ENCODE measurements around the gene HOXA10.
A peak's percentile ranks its signal among the peaks of the same experiment; 100 is the strongest.

Gene HOXA10

DNA sequence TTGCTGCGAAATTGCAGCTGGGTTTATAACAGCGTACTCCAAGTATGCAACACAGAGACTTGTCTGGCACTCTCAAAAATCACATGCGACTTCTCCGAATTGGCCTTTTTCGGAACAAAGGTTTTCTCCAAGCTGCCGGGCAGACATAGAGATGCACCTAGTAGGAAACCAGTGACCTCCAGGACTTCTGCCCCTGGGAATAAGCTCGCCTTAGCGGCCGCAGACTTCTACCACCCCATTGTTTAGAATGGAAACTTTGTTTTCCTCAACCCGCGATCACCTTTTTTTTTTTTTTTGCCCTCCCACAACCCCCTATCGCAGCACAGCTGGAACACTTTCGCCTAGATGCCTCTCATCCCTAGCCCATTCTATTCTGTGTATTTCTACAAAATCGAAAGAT lies 4.9 kb upstream of the HOXA10 start:
- DNase-seq = no peak

DNA sequence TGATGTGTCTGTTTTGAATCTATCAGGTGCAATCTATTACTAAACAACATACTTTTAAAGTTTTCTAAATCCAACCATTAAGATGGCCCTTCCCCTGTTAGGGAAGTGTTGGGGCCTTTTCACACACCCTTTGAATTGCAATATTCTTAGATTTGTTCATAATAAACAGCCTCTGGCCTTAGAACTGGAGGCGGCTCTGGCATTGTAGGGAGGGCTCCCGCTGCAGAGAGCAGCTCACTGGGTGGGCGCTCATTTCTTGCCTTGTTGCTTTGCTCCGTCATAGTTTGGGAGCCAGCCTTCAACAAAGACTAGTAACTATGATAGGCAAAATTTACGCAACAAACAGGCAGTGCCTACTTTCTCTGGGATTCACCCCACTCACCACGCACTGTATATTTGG lies 4.2 kb upstream of the HOXA10 start:
- DNase-seq = no peak

DNA sequence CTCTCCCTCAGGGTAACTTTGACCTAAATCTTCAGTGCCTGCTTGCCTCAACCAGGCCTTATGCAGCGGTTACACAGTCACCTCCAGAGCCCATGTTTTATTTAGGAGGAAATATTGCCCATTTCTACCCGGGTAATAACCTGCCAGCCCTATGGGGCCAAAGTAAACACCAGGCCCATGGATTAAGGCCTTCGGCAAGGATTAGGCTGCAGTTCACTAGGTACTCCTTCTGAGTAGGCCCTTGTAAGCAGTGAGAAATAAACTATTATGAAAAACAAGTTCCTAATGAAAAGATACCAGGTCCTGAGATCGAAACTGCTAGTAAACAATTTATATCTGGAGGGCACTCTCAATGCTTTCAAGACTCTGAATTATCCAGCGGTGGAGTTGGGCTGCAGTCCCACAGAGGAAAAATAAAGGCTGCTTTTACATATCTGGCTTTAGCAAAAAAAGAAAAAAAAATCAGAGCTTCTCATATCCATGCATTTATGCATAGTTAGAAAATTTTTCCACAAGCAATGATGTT lies 3.7 kb upstream of the HOXA10 start:
- no peak for DNase-seq

DNA sequence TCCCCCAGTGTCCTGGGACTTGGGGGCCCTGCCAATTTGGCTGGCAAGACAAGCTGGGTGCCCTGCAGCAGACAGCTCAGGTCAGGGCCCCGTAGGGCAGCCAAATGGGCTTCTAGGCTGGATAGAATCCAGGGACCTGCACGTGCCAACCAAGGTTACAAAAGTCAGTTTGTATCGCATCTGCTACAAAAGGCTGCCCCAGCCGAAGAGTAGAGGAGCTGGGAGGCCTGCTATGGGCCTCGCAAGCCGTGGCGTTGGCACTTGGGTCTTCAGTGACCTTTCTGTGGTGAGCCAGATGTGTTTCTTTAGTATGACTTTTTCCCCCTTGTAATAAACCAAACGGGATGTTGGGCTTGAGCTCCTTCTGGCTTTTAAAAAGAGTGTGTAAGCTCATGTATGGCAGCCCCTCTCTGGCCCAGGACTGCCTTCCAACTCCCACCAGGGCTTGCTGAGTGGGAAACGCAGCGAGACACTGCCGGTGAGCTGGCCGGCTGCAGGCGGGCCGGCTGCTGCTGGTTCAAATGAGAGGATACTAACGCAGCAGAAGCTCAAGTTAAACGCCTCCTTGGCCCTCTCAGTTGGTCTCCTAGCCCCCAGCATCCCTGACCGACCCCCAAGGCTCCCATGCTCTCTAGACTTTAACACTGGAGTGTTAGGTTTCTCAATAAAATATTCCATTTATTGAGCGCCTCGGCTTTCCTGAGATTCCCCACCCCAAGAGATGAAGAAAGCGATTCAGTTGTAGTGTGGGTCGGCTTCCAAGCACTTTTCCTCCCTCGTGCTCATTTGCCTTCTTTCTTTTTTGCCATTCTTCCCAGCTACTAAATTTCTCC lies 3.1 kb upstream of the HOXA10 start:
- DNase-seq = no peak

DNA sequence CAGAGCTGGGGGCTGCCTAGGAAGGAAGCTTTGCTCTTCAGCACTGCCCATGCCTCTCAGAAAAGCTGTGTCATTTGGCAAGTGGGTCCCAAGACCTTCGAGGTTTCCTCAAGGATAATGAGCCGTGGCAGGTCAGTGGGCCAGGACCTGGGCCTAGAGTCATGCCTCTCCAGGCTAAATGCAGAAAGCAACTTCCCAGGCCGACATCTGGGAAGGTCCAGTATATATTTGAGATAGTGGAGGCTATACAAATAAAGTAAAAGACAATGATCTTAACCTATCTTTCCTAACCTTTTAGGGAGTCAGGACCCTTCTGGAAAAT lies 2.4 kb upstream of the HOXA10 start:
- no peak for DNase-seq

DNA sequence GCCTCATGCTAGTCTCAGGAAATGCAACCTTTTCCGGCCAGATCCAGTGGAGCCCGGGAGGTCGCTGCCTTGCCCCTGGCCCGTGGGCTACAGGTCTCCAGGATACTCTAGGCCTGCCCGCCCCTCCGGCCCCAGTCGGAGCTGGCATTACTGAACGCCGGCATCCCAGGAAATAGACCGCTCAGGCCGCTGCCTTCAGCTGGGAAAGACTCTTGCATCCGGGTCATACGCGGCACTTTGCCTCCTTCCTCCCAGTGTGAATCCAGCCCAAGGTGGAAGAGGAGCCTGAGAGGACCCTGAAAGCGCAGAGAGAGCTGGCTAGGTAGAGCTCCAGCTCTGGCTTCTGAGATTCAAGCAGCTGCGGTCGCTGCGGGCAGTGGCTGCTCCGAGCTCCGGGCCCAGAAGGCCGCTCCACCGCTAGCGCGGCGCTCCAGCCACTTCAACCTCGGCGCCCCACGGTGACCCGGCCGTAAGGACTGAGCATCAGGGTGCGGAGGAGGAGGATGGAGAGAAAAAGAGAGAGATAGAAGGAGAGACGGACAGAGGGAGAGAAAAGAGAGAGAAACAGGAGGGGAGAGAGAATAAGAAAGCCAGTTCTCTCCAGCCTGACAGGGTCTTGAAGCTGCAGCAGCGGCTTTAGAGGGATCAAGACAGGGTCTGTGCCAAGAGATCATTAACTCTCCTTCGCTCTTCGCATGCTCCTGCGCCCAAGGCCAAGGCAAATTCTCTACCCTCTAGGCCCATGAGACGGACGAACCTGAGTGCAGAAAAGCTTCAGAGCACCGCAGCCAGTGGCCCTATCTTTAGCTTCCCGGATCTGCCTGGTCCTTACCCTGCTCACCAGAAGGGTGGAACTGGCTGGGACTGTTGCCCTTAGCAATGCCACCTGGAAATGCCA lies 1.8 kb upstream of the HOXA10 start:
- DNase-seq = no peak

DNA sequence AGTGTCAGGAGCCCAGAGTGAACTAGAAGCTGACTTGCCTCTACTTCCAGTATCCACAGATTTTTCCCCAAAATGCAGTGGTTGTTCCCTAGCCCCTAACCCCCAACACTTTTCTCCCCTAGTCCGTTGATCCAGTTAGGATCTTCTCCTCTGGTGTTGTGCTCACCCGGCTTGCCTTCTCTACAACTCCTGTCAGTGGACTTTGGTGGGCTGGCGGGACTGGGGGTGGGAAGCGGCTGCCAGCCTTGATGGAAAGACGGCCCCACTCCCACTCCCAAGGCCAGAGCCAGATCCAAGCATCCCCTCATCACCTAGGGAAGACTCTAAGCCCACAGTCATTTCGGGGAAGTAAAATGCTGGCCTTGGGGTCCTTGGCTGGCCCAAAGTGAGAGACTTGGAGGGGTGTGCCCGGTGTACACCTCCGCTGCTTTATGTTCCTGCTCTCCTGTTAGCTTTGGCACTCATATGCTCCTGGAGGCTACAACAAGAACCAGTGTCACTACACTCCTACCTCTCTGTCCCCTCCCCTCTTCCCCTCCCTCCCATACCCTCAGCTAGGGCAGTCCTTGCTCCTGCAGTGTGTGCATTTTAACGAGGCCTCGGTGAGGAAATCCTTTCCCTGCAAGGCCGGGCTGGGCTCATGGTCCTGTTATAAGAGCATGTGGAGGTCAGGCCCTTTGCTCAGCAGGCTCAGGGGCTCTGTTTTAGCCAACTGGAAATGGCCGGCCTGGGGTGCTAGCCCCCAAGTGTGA lies 930 bp upstream of the HOXA10 start:
- no peak for DNase-seq

DNA sequence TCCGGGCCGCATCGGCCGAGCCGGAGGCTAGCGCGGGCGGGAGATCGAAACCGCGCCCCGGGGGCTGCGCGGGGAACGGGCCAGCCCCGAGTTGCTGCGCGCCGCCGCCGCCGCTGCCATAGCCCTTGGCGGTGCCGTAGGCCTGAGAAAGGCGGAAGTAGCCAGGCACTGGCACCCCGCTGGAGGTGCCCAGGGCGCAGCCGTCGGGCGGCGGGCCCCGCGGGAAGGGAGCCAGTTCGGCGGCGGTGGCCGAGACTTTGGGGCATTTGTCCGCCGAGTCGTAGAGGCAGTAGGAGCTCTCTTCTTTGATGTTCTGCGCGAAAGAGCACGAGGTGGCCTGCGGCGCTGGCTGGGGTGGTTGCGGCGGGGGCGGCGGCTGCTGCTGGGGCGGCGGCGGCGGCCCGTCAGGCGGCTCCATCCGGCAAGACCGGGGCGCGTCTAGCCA lies 587 bp downstream of the HOXA10 start:
- no peak for DNase-seq

DNA sequence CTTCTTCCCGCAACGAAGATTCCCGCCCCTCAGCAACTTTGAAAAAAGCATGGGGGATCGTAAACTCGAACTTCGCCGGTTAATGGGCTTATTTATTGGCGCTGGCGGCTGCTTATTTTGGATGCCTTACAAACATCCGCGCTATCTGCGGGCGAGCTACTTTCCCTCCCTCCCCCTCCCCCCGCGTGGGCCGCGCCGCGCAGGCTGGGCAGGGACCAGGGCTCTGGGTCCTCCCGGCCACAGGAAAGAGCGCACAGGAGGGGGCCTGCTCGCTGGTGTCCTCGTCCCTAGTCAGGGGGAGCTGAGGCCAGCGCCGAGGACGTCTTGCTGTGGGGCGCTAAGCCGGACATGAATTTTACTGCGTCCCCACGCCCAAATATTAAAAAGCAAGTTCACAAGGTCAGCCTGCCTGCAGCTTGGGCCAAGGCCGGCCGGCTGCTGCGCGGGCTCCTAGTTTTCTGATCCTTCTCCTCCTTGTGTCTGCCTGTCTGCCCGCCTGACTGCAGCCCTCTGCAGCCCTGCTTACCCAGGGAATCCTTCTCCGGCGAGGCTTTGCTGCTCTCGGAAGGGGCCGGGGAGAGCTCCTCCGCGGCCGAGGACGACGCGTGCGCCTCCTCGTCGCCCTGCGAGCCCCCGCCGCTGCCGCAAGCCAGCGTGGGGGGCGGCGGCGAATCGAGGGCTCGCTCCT lies 1.2 kb downstream of the HOXA10 start:
- no peak for DNase-seq

DNA sequence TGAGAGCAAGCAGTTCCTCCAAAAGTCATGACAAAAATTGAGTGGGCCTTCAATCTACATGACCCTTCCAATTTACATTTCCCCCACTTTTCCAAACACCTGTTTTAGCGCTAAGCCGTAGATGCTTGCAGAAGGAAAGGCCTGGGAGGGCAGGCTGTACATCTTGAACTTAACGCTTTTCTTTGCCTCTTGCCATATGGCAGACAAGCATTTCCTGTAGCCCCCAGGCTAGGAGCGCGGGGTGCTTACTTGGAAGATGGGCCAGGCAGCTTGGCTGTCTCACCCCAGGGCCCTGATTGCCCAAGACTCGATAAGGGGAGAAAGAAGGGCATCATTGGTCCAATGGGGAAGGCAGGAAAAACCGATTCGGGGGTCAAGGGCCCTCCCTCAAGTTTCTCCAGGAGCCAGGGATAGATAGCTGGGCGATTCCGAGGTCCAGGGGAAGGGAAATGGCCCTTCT lies 1.8 kb downstream of the HOXA10 start:
- DNase-seq = no peak

DNA sequence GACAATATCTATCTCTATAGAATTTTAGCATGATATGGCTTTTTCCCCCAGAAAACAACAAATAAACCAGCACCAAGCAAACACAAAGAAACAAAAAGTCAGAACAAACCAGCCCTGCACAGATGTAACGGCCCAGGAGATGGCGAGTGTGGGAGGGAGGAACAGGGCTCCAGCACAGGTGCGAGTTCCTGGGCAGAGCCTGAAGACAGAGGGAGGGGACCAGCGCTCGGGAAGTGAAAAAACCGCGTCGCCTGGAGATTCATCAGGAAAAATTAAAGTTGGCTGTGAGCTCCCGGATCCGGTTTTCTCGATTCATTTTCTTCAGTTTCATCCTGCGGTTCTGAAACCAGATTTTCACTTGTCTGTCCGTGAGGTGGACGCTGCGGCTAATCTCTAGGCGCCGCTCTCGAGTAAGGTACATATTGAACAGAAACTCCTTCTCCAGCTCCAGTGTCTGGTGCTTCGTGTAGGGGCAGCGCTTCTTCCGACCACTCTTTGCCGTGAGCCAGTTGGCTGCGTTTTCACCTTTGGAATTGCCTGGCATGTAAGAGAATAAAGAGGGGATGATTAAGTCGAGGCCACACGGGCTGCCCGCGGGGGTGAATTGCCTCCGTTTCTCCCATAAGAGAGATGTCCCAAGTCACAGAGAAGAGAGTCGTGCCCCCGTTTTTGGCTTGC lies 2.3 kb downstream of the HOXA10 start:
- no peak for DNase-seq

DNA sequence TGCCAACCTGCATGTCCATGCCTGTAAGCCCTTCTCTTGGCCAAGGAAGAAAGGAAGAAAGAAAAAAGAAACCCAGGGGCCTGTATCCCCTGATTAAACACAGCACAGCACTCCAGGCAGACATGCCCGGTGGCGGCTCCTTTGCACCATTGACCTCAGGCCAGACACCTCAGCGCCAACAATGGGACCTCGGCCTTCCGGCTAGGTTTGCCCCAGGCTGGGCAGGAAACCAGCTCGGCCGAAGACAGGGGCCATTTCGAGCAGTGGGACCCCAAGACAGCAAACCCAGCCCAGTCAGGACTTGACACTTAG lies 2.8 kb downstream of the HOXA10 start:
- no peak for DNase-seq

DNA sequence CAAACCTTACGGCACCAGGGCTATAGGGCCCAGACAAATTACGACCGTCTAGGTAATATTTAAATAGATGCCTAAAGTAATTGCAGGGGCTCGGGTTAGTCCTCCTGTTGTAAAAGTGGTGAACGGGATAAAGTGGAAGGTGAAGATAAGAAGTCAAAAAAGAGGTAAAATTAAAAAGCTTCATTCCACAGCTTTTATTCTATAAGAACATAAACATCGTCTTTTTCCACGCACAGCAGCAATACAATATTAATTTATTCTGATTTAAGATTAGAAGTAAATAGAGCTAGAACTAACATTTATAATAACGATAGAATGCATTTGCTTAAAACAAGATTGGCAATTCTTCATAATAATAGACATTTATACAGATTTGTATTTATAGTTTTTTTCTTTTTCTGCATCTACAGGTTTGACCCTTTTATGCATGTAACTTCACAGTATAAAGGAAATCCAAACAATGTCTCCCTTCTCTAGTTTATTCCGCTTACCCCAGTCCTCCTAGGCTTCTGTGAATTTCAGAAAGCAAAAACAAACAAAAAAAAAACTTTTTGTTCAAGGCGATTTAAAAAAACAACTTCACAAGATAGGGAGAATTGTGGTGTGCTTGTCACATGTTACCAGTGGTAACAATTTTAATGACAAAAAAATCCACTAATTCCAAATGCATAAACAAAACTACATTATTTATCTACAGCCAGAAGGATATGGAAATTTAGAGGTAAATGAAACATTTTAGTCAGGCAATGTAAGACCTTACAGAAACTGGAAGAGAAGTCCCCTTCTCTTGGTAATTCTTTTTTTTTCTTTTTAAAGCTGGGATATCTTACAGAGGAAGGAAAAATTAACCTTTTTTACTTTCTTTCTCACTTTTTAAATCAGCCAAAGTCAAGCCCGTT lies 3.4 kb downstream of the HOXA10 start:
- DNase-seq = no peak

DNA sequence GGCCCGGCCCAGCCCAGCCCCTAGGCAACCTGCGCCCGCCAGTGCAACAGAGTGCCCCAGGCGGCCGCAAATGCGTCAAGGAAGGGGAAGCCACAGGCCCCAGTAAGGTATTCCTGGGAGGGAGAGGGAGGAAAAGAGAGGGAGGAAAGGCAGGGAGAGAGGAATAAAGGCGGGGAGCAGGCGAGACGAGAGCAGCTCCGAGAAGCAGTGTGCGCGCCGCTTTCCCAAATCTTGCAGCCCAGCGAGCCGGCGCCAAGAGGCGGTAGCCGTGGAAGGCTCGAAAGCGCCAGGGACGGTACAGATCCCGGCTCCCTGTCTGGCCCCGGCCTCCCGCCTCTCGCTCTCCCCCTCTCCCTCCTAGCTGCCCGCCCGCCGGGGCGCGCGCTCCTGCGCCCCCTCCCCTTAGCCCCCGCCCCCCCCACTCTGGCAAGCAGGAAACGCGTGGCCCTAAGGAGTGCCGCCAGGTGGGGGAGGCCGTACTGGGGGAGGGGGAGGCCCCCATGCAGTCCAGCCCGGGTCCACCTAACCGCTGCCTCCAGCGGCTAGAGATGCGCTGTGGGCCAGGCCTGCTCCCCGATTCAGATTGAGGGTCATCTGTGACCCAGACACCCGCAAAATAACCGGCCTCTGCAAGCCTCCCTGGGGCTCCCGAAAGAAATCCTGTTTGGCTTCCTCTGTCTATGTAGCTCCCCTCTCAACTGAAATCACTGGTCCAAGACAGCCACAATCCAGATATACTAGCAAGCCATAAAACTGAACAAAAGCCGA lies 4.3 kb downstream of the HOXA10 start:
- DNase-seq = peak; percentile 97

DNA sequence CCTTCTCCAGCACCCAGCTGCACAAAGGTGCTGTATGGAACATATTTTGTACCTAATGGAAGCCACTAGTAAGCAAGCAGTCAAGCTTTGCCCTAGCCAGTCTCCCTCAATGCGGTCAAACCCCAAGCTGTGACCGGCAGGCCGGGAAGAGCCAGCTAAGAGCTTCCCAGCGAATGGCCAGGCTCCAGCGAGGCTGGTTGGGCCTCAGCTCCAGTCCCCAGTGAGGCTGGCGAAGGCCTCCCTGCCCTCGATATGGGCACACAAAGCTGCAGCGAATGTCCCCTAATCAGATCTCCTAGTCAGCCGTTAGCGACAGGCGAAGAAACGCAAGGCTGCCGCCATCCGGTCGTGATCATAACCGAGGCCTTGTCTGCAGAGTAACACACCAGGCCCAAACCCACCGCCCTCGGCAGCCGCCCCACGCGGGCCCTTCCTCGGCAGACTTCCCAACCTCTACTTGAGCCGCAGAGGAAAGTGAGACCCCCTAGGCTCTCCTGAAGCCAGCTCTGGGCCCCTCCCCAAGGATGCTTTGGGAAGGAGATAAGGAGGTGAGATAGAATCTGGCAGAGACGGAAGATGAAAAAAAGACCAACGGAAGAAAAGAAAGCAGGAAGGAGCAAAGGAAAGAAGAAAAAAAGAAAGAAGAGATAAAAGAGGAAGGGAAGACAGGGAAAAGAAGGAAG lies 5.7 kb downstream of the HOXA10 start:
- no peak for DNase-seq

DNA sequence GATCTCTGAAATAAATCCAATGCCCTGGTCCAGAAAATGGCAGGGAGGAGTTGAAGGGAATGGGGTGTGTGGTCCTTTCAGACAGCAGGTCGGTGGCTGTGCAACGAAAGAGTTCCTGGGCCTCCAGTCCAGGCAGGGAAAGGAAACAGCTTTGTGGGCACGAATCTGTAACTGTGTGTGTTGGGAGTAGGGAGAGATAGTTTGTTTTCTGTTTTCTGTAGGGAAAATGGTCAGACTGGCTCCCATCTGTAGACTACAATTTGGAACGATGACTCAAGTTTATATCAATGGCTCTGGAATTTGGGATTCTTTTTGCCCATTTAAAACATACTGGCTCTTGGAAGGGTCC lies 6.2 kb downstream of the HOXA10 start:
- no peak for DNase-seq

DNA sequence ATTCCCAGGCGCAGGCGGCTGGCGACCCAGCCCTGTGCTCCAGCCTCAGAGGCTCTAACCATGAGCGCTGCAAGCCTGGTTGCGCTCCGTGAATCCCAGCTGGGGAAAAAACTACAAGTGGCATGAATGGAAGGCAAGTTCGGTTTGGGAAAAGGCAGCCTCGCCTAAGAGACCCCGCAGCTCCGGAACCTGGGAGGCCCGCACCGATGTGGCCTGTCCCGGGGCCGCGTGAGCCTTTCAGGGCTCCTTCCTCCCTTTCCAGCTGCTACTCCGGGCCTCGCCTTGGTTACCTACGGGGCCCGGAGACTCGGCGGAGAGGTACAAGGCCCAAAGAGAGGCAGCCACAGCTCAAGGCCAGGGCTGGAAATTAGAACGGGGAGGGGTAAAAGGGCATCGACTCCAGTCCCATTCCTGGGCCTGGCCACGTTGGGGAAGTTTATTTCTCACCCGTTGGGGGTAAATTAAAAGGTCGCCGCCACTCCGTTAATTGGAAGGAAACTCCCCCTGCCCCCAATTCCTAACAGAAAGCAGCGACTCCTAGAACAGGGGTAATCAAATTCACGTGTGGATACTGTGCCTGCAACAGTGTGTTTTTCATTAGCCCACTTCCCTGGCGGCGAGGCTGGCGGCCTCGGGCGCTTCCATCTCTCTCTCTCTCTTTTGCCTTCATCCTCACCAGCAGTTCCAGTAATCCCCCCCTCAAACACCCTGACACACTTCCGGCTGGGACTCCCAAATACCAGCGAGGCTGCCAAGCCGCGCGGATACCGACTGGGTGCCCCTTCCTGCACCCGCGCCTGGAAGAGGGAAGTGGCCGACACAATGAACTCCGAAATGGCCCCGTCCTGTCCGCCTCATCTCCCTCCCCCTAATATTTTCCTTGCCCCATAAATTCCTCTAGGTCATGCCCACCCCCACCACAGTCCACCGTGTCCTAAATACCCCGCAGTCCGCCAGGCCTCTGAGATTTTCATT lies 7.3 kb downstream of the HOXA10 start:
- no peak for DNase-seq

DNA sequence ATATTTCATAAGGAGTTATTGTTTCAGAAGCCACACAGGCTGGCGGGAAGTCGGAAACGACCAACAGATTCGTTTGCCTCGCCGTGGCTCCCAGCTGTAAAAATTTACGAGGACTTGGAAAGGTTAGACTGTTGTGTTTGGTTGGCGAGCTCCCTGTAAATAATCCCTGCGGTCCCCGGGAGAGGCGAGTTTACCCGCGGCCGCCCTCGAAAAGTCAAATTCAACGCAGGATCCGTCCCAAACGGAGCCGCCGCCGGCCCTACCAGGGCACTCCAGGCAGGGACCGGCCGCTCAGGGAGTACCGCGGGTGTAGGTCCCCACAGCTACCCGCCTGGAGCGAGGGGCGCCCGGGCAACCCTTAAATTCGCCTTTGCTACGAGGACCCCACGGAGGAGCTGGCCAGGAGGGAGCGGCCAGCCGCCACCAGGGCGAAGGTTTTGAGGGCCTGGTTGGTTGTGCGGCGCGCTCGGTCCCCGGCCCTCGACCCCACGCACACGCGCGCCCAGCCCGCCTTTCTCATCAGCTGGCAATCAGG lies 8.1 kb downstream of the HOXA10 start:
- DNase-seq = no peak
